Type B pancreatic cell (in vitro differentiated cells): ENCODE results near the gene ALKAL2. TPM values are rescaled to one million over a fixed set of nuclear protein-coding genes. Genes with fewer than 3 reads are reported as not detected.

Experiments
- DNase-seq: peaks from one replicate; pipeline ENCODE4 v3.0.0; 2021; ENCODE audit warnings: mixed read lengths; ENCODE audit not compliant: unreplicated experiment; ENCODE audit errors: extremely low spot score
- H3K27ac Mint-ChIP-seq: 2 replicates; pipeline ENCODE4 v1.8.0; 2021; ENCODE audit warnings: mild to moderate bottlenecking, mixed read lengths
- H3K27me3 Mint-ChIP-seq: 2 replicates; pipeline ENCODE4 v1.8.0; 2021; ENCODE audit warnings: mixed read lengths
- H3K36me3 Mint-ChIP-seq: 2 replicates; pipeline ENCODE4 v1.8.0; 2021; ENCODE audit warnings: mixed read lengths
- H3K4me1 Mint-ChIP-seq: one replicate; pipeline ENCODE4 v1.8.0; 2021; ENCODE audit warnings: mixed read lengths; ENCODE audit not compliant: unreplicated experiment
- H3K4me3 Mint-ChIP-seq: 2 replicates; pipeline ENCODE4 v1.8.0; 2021; ENCODE audit warnings: mild to moderate bottlenecking, mixed read lengths
- H3K9me3 Mint-ChIP-seq: 2 replicates; pipeline ENCODE4 v1.8.0; 2021; ENCODE audit warnings: mixed read lengths
- CTCF ChIP-seq: fragments of 200-600 bp; sonication (generic); conservative IDR thresholded peaks from 2 replicates; pipeline ENCODE4 v1.5.0; 2021; ENCODE audit warnings: antibody characterized with exemption, mild to moderate bottlenecking
- total RNA-seq: library from RNA; stranded (reverse); gene quantifications from 2 replicates; pipeline ENCODE4 v1.2.1, GENCODE V29; 2021; ENCODE audit warnings: low replicate concordance

Gene ALKAL2
- total RNA-seq, 1 donor from 2014 or later = 3.5 TPM

GRCh38 chr2:256094-256493 lies 31.8 kb downstream of the ALKAL2 start:
- Mint-ChIP-seq H3K27ac (no peak overlapping the region), H3K27me3 (no peaks in the 10 kb centered on the region), H3K9me3 (no peaks in the 10 kb centered on the region), H3K36me3 (peaks cover 26% of the 10 kb centered on the region), H3K4me1 (peaks cover 13% of the 10 kb centered on the region), H3K4me3 (no peak overlapping the region)
- no peak for DNase-seq
- TF ChIP-seq CTCF = no peak

GRCh38 chr2:255195-255594 lies 32.7 kb downstream of the ALKAL2 start:
- Mint-ChIP-seq H3K36me3 (peaks cover 26% of the 10 kb centered on the region), H3K9me3 (no peaks in the 10 kb centered on the region), H3K27ac (peak overlapping the region; percentile 32), H3K4me3 (no peak overlapping the region), H3K4me1 (peaks cover 13% of the 10 kb centered on the region), H3K27me3 (no peaks in the 10 kb centered on the region)
- no peak for DNase-seq
- no peak for TF ChIP-seq CTCF

- peaks cover 19% of the 10 kb centered on the region for H3K4me1 Mint-ChIP-seq
Measured at GRCh38 chr2:254241-254640, 33.6 kb downstream of the ALKAL2 start.

GRCh38 chr2:253202-253638 lies 34.7 kb downstream of the ALKAL2 start:
- H3K27ac Mint-ChIP-seq = peak overlapping the region; percentile 75
- peaks cover 23% of the 10 kb centered on the region for H3K36me3 Mint-ChIP-seq
- no peaks in the 10 kb centered on the region for H3K9me3 Mint-ChIP-seq
- H3K27me3 Mint-ChIP-seq = no peaks in the 10 kb centered on the region
- no peak for TF ChIP-seq CTCF
- no peak overlapping the region for H3K4me3 Mint-ChIP-seq
- DNase-seq = no peak
- peaks cover 20% of the 10 kb centered on the region for H3K4me1 Mint-ChIP-seq

More at GRCh38 chr2:254241-254640, 33.6 kb downstream of the ALKAL2 start:
- H3K9me3 Mint-ChIP-seq = no peaks in the 10 kb centered on the region
- H3K27me3 Mint-ChIP-seq = no peaks in the 10 kb centered on the region
- TF ChIP-seq CTCF = no peak
- H3K27ac Mint-ChIP-seq = peak overlapping the region; percentile 32
- DNase-seq = no peak
- peaks cover 30% of the 10 kb centered on the region for H3K36me3 Mint-ChIP-seq
- no peak overlapping the region for H3K4me3 Mint-ChIP-seq

GRCh38 chr2:252001-252602 lies 35.8 kb downstream of the ALKAL2 start:
- Mint-ChIP-seq H3K36me3 (peaks cover 18% of the 10 kb centered on the region), H3K27ac (peak overlapping the region; percentile 98)
- no peak for DNase-seq

More at GRCh38 chr2:252001-252602, 35.8 kb downstream of the ALKAL2 start:
- TF ChIP-seq CTCF = no peak
- Mint-ChIP-seq H3K4me1 (peaks cover 21% of the 10 kb centered on the region), H3K9me3 (no peaks in the 10 kb centered on the region), H3K4me3 (no peak overlapping the region), H3K27me3 (no peaks in the 10 kb centered on the region)
